Umbilical cord (tissue), 2 donors: ENCODE data around the gene NLRP1. TPM values are rescaled to one million over a fixed set of nuclear protein-coding genes. Genes with fewer than 3 reads are reported as not detected.
A peak's percentile ranks its signal among the peaks of the same experiment; 100 is the strongest.

Experiments used
- DNase-seq: peaks from one replicate; pipeline ENCODE4 v3.0.0-alpha.2; 2015; ENCODE audit warnings: low spot score
- total RNA-seq: library from RNA; depleted of rRNA; stranded (reverse); fragments of >200 nt; gene quantifications from one replicate; pipeline ENCODE4 v1.2.3, GENCODE V29; 2014; ENCODE audit warnings: low replicate concordance; ENCODE audit not compliant: insufficient read depth

Gene NLRP1
- total RNA-seq, 1 donor from 2014 or later = 42.9 TPM

DNA sequence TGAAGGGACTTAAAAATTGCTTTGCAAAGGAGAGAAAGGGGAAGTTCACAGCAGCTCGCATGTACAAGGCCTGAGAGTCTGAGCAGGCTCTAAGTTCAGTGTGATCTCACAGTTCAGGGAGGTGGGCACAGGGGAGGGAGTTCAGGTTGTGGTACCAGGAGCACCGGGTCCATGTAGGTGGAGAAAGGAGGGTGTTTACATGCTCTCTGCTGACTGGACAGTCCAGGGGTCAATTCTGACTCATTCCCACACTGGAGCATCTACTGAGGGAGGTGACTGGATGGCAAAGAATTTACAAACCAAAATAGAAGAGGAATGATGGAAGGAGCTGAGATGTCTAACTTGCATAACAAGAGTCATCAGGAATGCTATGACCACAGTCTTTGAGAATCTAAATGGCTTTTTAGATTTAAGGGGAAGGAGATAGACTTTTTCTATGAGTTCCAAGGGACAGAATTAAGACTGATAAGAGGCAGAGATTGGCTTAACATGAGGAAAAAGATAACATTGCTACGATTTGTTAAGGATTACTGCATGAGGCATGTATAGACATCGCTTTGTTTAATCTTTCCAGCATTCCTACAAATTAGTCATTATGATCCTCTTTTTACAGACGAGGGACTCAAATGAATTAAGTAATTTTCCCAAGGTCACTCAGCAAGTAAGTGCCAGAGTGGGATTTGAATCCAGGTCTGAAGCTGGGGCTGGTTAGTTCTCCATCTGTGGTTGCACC, 68.1 kb downstream of the NLRP1 start:
- peak; percentile 86 for DNase-seq

DNA sequence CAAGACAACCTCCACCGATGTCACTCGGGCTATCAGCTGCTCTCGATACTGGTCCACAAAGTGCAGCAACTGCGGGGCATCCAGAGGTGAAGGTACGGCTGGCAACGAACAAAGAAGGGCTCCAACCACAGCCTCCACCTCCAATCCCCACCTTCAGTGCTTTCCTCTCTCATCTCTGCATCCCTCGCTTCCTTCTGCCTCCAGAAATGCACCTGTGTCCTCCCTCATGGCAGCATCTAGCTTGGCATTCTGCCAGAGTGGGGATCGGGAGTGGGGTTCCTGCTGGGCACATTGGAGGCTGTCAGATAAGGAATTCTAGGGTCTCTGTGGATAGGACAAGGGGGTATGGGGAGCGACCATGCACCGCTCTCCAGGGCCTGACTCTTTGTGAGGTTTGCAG, 69.3 kb downstream of the NLRP1 start:
- DNase-seq = no peak

DNA sequence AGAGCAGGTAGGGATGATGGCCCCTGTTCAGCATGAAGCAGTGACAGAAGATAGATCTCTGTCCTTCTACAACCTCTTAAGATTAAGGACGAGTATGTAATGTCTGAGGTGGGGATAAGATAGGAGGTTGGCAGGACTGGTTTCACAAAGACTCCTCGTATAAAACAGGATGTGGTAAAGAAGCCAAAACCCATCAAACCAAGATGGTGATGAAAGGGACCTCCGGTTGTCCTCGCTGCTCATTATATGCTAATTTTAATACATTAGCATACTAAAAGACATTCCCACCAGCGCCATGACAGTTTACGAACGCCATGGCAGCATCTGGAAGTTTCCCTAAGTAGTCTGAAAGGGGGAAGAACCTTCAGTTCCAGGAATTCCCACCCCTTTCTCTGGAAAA, 70.7 kb downstream of the NLRP1 start:
- no peak for DNase-seq

DNA sequence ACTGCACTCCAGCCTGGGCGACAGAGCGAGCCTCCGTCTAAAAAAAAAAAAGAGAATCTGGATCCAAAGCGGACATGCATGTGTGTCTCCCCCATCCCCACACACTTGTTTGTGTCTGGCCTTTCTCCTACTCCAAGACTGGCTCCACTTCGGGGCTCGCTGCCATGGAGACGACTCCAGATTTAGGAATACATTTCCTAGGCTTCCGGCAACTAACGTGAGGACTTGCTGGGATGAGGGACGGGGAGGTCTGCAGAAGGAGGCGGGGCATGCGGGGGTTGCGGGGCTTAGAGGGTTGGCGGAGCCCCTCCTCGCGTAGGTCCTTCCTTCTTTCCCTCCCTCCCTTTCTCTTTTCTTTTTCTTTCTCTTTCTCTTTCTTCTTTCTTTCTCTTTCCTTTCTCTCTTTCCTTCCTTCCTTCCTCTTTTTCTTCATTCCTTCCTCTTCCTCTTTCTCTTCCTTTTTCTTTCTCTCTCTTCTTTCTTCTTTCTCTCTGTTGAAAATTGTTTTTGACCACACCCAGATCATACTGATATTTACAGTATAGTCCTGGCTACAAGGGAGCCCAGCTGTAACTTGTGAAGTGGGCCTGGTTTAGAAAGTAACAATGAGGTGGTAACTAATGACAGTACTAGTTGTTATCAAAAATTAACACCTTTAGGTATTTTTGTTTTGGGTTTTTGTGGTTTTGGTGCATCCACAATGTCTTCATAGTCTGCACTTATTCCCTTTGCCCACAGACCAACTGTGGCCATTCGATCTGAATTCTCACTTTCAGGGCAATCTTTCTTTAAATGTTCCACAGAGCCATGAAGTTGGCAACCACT, 72.7 kb downstream of the NLRP1 start:
- DNase-seq = no peak

DNA sequence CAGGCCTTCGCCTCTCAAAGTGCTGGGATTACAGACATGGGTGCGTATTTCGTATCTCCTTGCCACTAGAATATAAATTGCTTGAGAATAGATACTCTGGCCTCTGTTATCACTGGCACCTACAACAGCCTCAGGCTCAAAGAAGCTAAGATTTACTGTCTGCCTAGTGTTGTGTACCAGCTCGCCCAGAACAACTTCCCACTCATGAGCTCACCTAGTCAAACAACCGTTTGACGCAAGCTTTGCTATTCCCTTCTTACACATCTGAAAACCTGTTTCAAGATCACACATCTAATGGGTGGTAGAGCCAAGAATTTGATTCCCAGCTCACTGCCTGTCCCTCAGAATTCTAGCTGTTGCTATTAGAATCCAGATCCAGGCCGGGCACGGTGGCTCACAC, 73.5 kb downstream of the NLRP1 start:
- peak; percentile 69 for DNase-seq

DNA sequence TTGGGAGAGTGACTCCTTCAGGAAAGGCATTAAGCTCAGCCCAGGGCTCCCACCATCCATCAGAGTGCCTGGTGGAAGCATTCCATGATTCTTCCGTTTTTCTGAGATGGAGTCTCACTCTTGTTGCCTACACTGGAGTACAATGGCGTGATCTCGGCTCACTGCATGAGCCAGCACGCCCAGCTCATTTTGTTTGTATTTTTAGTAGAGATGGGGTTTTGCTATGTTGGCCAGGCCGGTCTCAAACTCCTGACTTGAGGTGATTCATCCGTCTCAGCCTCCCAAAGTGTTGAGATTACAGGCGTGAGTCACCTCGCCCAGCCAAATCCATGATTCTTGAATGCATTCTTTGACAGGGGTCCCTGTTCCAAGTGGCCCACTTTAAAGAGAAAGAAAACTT, 74.8 kb downstream of the NLRP1 start:
- no peak for DNase-seq

DNA sequence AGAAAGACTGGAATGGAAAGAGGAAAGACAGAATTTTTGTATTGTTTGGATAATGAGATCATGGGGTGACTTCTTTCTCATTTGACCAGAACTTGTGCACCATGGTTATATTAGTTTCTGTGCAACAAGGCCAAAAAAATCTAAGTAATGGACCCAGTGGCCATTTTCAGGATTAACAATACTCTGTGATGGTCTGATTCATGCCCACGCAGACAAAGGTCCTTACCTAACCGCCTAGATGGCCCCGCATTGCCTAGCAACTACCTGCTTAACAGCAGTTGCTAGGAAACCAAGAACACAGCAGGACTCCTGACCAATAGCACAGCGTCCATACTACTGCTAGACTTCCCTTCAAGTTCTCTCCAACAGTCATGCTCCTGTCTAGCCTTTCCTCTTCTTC, 75.5 kb downstream of the NLRP1 start:
- peak; percentile 20 for DNase-seq

DNA sequence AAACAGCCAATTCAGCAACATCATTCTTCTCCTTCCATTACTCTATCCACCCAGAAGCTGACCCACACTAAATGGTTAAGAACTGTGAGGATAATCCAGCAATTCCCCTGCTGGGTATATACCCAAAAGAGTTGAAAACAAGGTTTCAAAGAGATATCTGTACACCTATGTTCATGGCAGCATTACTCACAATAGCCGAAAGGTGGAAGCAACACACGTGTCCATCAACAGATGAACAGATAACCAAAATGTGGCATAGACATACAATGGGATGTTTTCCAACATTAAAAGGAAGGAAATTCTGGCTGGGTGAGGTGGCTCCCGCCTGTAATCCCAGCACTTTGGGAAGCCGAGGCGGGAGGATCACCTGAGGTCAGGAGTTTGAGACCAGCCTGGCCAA, 78.0 kb downstream of the NLRP1 start:
- no peak for DNase-seq

DNA sequence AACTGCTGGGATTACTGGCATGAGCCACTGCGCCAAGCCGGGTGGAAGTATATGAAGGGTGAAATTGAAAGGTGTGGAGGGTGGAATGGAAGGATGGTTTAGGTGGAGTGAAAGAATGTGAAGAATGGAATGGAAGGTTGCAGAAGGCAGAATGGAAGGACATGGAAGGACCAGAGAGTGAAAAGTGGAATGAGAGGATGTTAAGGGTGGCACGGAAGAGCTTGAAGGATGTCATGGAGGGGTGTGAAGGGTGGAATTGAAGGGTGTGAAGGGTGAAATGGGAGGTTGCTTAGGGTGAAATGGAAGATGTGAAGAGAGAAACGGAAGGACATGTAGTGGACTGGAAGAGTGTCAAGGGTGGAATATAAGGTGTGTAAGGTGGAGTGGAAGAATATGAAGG, 81.8 kb downstream of the NLRP1 start:
- no peak for DNase-seq

DNA sequence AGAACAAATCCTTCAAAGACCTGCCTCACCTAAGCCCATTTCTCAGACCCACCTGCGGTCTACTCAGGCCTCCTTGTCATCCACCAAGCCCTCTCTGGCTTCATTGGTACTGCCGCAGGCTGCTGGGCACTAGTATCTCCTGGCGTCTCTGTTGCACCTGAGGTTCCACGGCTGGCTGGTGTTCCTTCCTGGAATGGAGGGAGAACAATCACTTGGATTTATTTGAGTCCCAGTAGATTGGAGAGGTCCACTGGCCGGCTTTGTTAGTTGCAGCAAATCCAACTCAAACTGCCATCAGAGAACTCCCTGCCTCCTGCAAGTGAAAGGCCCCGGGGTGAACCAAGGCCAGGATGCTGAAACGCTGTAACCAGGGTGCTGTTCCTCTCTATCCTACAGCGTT, 82.6 kb downstream of the NLRP1 start:
- no peak for DNase-seq

DNA sequence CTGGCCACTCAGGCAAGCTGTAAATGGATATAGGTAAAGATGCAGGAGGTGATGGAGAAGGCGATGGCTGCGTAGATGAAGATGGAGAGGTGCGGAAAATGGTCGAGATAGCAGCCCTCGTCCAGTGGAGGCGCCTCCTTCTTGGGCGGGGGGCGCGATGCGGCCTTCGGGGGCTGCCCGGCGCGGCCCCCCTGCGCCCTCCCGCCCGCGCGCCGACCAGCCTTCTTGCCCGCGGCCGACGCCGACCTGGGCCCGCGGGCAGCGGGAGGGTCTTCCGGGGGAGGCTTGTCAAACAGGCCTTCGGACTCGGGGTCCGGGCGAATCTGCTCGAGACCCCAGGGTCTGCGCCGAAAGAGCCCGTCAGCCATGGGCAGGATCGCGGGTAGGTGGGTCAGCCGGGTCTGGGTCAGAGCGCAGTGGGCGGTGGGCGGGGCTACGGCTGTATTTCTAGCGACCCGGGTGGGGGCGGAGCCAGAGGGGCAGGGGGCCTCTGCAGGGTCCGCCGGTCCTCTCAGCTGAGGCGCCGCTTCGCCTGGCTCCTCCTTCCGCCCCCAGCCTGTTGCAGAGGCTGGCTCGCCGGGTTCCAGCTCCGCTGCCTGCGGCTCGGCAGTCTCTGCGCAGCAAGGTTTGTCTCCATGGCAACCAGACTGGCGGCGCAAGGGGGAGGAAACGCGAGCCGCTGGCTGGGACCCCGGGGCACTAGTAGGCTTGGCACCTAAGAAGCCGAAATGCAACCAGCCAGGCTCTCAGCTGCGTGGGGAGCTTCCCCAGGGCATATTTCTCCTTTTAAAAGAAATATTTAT, 83.5 kb downstream of the NLRP1 start:
- peak; percentile 97 for DNase-seq

DNA sequence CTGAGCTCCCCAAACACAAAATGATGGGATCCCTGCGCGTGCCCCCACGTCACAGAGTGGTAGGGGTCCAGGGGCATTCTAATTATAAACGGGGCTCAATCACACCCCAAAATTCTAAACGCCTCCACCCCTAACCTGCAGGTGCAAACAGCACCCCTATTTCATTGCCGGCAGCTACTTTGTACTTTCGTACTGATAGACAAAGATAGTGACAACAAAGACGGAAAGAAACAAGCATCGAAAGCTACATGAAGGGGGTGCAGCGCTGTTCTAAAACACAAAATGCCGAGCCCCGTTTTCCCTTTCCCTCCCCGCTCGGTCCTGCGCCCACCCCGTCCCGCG, 84.1 kb downstream of the NLRP1 start:
- peak; percentile 19 for DNase-seq

DNA sequence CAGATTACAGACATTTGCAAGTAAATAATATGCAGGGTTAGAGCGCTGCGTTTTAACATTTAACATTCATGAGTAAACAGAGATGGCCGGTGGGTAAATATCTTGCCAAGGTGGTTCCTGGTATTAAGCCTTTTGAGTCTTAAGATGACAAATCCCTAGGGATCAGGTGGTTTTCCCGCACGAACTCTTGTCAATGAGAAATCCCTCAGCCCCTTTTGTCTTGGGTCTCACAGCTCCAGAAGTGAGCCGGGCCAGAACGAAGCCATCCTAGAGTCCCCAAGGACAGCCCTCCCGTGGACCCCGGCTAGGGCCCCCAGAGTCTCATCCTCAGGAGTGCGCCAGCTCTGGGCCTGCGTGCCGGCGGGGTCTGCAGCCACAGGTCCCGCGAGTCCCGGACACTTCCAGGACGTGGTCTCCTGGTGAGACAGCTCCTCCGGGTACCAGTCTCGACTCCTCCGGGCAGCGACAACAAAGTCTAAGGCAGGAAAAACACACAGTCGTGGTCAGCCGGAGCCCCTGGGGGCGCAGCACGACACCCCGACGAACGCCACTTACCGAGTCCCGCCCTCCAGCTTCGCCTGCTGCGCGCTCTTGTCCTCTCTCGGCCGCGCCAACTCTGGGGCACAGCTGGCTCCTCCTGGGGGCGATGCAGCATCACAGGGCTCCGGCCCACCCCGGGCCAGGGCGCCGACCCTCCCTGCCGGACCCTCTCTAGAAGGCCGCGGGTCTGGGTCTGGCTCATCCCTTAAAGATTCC, 84.7 kb downstream of the NLRP1 start:
- peak; percentile 23 for DNase-seq

DNA sequence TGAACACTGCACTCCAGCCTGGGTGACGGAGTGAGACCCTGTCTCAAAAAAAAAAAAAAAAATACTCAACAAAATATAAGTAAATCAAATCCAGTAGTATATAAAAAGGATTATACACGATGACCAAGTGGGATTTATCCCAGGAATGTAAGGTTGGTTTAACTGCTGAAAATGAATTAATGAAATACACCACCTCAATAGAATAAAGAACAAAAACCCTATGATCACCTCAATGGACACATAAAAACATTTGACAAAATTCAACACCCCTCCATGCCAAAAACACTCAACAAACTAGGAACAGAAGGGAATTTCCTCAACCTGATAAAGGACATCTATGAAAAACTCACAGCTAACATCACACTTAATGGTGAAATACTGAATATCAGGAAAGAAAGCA, 91.3 kb downstream of the NLRP1 start:
- no peak for DNase-seq

DNA sequence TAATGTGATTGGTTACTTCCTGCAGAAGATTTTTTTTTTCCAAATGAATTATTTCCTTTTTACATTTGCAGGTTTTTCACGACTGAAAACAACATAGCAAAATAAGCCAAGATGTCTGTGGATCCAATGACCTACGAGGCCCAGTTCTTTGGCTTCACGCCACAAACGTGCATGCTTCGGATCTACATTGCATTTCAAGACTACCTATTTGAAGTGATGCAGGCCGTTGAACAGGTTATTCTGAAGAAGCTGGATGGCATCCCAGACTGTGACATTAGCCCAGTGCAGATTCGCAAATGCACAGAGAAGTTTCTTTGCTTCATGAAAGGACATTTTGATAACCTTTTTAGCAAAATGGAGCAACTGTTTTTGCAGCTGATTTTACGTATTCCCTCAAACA, 95.6 kb downstream of the NLRP1 start:
- DNase-seq = no peak

DNA sequence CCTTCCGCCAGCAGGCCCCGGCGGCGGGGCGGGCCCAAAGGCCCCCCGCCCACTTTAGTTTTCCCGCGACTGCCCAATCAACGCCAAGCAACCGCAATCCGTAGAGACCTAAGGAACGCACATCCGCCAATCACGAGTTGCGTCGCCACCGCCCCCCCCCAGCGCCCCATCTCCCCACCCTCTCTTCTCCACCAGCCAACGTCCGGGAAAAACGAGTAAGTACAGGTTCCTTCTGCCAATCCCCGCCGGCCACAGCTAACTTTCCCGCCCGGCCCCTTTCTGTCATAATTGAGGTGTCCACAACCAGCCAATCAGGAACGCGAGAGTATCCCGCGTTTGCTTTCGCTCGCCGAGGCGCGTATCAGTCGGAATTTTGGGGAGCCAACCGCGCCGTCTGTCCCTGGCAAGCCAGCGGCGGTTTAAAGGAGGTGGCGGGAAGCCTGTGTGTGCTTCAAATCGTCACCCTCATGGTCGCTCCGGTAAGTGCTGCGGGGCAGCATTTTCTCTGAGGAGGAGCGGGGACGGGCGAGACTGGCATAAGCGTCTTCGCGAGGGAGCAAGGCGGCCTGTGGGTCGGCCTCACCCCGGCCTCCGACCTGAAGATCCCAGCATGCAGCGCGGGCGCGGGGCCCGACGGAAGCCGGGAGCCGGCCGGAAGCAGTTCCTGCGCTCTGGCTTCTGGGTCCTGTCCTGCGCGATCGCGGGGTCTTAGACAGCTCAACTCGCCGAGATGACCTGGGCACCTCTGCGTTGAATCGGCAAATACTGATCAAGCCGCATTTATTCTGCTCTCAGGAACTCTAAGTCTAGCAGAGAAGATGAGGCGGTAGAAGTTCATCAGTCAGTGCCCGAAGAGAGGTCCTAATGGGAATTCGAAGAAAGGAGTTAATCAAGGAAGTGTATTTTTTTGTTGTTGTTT, 97.8 kb downstream of the NLRP1 start, which contains the start of gene MIS12:
Gene MIS12 (plus strand): TSS at position 361 of the 919 bp plus-strand sequence. CDS start 2,297 bp downstream, outside the sequence.
- peak; percentile 100 for DNase-seq

DNA sequence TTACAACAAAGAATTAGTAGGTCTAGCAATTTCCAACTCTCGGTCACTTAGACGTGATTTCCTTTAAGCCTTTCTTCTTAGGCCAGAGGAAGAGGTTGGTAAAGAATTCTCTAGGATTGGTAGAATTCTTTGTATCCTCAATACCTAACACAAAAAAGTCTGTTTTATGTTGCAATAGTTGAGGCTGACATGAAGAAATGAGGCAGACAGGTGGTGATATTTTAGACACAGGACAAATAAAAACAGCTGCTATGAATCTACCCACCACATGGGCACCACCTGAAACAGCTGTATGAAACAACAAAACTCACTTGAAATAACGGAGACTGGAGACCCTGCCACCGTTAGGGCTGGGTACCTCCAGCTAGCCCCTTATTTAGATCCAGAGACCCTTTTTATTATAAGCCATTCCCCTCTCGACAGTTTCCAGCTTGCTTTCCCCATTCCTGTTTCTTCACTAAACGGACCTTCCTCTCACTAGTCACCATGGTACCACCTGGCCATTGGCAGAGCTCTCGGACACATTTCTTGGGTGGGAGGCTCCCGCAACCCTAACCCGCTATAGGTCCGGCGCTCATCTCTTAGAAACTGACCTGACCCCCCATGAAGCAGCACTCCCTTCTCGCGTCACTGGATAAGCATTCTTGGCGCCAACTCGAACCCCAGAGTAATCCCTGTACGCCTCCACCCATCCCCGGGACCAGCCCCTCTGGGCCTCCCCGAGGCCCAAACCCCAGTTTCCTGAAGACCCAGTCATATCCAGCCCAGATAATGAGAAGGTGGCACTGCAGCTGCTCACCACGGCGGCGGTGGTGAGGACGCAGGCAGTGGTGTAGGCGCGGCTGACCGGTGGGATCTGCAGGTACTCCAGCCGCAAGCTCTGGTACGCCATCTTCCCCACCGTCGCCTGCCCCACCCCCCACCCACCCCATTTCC, 98.8 kb downstream of the NLRP1 start, which contains the start of gene DERL2:
Gene DERL2 (minus strand): TSS at position 909 of the 936 bp plus-strand sequence. CDS start 17 bp downstream, at position 892.
- no peak for DNase-seq

DNA sequence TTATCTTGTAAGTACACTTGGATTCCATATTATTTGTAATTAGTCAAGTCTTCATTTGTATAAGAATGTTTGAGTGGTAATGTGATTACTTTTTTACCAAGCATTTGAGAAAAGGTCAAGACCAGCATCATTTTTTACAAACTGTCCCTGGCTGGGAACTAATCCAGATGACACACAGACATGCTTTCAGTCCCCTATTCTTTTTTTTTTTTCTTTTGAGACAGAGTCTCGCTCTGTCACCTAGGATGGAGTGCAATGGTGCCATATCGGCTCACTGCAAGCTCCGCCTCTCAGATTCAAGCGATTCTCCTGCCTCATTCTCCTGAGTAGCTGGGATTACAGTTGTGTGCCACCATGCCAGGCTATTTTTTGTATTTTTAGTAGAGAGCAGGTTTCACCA, 102.9 kb downstream of the NLRP1 start:
- no peak for DNase-seq

DNA sequence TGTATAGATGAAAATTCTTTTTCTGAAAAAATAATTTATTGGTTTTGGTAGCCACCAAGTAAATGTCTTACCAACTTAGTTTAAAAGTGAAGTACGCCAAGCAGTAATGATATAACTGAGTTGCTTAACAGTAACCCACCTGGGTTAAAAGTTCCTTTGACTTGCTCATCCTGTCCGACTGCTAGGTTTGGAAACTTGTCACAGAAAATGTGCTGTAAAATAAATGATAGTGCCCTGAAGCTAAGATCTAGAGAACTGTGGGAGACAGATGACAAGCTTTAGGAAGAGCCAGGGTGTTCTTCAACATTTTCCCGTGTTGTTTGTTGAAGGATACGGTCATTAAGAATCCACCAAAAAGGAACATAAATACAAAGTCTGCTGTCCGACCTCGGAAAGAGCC, 103.3 kb downstream of the NLRP1 start:
- peak; percentile 56 for DNase-seq
